Umbilical cord (tissue), 2 donors: ENCODE results near the gene SPATA46. TPM values are rescaled to one million over a fixed set of nuclear protein-coding genes. Genes with fewer than 3 reads are reported as not detected.

Source experiments
- DNase-seq: peaks from one replicate; pipeline ENCODE4 v3.0.0-alpha.2; 2015; ENCODE audit warnings: low spot score
- total RNA-seq: library from RNA; depleted of rRNA; stranded (reverse); fragments of >200 nt; gene quantifications from one replicate; pipeline ENCODE4 v1.2.3, GENCODE V29; 2014; ENCODE audit warnings: low replicate concordance; ENCODE audit not compliant: insufficient read depth

Gene SPATA46
- total RNA-seq, 1 donor from 2014 or later: not detected

- DNase-seq: no peak
Observed at GRCh38 chr1:162374406-162374805, 2.2 kb downstream of the SPATA46 start.

DNA sequence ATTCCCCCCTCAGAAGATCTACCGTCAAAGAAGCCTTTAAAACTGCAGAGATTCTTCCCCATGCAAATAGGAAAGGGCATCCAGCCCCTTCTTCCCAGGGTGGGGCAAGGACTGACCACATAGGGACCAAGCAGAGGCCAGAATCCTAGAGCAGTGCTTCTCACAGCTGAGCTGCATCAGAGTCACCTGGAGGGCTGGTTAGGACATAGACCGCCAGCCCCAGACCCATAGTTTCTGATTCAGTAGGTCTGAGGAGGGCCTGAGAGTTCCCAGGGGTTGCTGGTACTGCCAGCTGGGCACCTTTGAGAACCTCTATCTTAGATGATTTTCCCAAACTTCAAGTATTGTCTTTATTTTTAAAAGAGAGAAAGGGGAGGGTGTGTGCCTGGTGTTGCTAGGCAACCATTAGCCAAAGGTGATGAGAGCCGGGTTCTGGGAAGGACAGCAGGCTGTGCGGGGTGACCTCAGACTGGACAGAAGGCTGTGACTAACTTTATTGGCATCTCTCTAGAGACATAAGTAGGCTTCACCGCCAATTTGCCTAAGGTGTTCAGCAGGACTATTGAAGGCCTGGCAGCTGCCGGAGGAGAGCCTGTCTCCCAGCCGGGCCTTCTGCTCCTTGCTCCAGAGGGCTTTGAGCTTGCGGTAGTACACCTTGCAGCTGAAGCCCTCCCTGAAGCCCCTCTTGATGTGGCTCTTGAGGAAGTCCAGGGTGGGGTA is 3.0 kb downstream of the SPATA46 start:
- DNase-seq: no peak

DNA sequence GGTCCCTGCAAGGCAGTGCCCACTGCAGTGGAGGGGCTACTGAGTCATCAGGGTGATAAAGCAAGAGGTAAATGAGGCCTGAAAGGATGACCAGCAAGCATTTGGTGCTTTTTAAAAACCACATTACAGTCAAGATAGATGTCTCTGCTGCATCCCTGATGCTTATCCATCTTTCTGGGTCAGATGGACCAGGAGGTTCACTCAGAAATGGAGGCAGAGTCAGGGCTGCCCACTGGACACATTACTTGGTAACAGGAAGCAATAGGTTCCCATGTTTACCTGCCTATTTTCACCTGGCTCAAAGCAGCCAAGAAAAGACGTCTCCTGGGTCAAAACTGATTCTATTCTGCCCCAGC is 3.6 kb downstream of the SPATA46 start:
- no peak for DNase-seq

- no peak for DNase-seq
Observed at GRCh38 chr1:162372159-162373071, 4.2 kb downstream of the SPATA46 start.

DNA sequence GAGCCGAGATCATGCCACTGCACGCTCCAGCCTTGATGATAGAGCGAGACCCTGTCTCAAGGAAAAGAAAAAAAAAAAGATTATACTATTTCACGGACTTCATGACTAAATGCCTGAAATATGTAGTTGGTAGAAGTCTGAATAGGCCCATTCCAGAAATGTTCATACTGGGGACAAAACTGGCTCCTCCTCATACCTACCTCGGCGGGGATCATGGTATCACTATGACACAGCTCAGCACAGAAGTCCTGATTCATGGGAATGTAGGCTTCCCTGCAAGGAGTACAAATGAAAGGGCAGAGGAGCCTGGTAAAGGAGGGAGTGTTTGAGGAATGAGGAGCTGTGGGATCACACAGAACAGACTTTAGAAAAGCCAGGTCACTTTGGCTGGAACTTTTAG is 5.0 kb downstream of the SPATA46 start:
- DNase-seq: no peak

DNA sequence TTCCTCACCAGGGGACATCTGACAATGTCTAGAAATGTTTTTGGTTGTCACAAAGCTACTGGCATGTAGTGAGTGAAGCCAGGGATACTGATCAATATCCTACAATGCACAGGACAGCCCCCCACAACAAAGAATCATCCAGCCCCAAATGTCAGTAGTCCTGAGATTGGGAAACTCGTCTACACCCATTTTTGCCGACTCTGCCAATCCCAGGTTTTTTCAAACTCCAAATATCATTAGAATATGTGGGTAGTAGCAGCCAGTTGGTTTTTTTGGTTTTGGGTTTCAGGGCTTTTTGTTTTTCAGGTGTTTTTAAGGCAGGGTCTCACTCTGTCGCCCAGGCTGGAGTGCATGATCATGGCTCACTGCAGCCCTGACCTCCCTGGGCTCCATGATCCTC is 5.9 kb downstream of the SPATA46 start:
- no peak for DNase-seq

DNA sequence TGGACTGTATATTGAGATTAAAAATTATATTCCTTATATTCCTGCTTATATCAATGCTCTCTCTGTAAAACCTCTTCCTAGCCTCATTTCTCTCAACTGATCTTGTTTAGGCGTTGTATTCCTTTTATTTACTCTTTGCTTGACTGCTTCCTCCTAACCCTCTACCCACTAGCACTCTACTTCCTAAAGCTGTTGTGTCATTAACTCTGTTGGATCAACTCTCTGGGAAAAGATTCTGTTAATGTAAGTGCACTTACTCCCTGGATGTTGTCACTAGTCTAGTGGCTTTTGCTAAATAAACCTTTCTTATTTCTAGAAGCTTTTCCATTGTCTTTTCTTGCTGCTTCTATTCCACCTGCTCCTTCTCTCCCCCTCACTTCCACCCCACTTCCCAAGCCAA is 6.5 kb downstream of the SPATA46 start:
- no peak for DNase-seq

GRCh38 chr1:162369571-162369970 is 7.1 kb downstream of the SPATA46 start:
- no peak for DNase-seq

DNA sequence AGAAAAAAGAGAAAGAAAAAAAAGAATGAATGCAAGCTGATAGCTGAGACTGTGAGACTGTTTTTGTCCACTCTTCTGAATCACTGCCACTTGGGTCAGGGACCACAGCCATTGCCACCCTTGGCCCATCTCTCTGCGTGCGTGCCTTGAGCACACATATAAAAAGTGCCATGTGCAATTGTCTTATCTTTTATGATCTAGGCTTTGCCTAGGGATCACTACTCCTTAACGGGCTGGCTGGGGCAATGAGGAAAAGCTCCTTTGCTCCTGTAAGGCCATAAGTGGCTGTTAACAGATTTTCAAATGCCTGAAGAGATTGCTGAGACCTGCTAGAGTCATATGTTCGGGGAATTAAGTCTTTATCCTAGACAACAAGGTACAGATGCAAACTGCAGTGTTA is 8.2 kb downstream of the SPATA46 start:
- no peak for DNase-seq

GRCh38 chr1:162367772-162368171 is 8.9 kb downstream of the SPATA46 start:
- DNase-seq: no peak

DNA sequence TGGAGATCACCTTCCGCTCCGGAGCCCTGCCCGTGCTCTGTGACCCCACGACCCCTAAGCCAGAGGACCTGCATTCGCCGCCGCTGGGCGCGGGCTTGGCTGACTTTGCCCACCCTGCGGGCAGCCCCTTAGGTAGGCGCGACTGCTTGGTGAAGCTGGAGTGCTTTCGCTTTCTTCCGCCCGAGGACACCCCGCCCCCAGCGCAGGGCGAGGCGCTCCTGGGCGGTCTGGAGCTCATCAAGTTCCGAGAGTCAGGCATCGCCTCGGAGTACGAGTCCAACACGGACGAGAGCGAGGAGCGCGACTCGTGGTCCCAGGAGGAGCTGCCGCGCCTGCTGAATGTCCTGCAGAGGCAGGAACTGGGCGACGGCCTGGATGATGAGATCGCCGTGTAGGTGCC is 9.6 kb downstream of the SPATA46 start:
- peak; percentile 11 for DNase-seq

DNA sequence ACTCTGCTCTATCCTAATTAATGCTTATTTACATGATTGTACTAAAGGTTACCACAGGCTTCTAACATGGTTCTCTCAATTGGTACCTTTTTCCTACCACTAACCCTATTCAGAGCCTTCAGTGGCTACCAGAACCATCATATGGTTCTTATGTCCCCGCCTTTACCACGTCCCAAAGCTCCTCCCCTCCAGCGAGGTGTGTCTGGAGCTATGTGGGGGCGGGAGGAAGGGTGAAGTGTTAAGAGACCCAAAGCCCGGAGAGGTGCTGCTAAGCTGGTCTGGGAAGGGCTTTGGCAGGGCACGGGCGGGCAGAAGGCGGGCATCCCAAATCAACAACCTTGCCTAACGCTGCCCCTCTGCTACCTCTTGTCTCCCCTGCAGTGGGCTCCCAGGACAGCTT is 10.0 kb downstream of the SPATA46 start:
- no peak for DNase-seq

- no peak for DNase-seq
Observed at GRCh38 chr1:162366149-162366548, 10.5 kb downstream of the SPATA46 start.

GRCh38 chr1:162365284-162366020 is 11.2 kb downstream of the SPATA46 start:
- DNase-seq: no peak

- DNase-seq: no peak
Observed at GRCh38 chr1:162364498-162364897, 12.2 kb downstream of the SPATA46 start.

- DNase-seq: no peak
Observed at GRCh38 chr1:162363823-162364222, 12.8 kb downstream of the SPATA46 start.

GRCh38 chr1:162361349-162361748 is 15.3 kb downstream of the SPATA46 start:
- no peak for DNase-seq

GRCh38 chr1:162360874-162361260 is 15.8 kb downstream of the SPATA46 start:
- no peak for DNase-seq

DNA sequence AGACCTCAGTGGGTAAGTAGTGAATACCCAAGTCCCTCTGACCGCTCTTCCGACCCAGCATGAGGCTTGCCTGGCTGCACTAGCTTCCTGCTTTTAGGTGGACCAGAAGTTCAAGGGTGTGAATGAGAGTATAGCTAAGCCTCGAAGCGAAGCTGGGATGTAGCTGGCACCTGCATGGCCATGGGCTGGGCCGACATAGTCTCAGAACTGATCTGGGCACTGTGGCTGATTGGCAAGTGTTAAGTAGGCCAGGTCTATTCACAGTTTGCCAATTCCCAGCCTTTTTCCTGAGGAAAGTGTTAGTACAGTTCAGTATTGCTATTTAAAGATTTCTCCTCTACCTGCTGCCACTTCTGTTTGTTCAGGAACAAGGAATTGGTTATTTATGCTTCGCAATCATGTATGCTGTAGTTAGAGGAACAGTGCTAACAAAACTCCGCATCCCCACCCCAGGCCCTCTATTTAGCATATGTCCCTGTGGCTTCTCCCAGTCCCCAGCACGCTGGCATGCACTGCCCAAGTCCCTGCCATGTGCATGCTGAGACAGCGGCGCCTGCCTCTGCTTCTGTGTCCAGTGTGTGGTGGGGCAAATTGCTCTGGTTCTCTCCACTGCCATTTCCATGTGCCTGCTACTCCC is 16.3 kb downstream of the SPATA46 start:
- no peak for DNase-seq

GRCh38 chr1:162359523-162360236 is 17.0 kb downstream of the SPATA46 start:
- no peak for DNase-seq

DNA sequence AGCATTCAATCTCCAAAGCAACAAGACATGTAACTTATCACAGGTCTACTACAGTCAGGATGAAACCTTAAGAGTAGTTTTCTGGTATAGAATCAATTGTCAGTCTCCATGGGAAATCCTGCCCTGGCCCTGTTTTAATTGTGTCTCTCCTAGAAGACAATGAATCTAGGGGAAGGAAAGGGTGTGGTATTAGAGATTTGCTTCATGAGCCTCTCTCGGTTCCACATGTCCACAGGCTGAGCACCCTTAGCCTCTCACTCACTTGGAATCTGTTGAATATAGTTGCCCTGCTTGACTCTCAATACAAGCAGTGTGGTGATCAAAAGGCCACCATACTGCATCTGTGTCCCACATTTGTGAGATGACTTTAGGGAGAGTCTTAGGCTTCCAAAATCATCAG is 17.7 kb downstream of the SPATA46 start:
- DNase-seq: no peak
